HepG2 (cell line): Measurements from ENCODE around the gene GFY. TPM values are rescaled to one million over a fixed set of nuclear protein-coding genes. Genes with fewer than 3 reads are reported as not detected.

Source experiments
- AKAP8 ChIP-seq: sonication (generic); formaldehyde crosslinking; IDR thresholded peaks from 2 replicates; pipeline ENCODE4 v1.5.1; 2020; ENCODE audit warnings: mild to moderate bottlenecking, missing genetic modification reagents
- DNMT3B ChIP-seq: conservative IDR thresholded peaks from 2 replicates; pipeline ENCODE4 v1.6.1; 2016; ENCODE audit warnings: missing biosample characterization, control low read depth
- HNRNPH1 ChIP-seq: fragments of 200-400 bp; formaldehyde crosslinking; optimal IDR thresholded peaks from 2 replicates; pipeline ENCODE3; 2017; ENCODE audit warnings: mild to moderate bottlenecking, low read depth, low read length
- MEF2D ChIP-seq: sonication (generic); formaldehyde crosslinking; IDR thresholded peaks from 2 replicates; pipeline ENCODE4 v1.5.1; 2020; ENCODE audit warnings: mild to moderate bottlenecking, missing genetic modification reagents
- NFYB ChIP-seq: sonication (generic); formaldehyde crosslinking; IDR thresholded peaks from 2 replicates; pipeline ENCODE4 v1.4.0; 2020; ENCODE audit warnings: missing genetic modification reagents
- NRL ChIP-seq: sonication (generic); formaldehyde crosslinking; IDR thresholded peaks from 2 replicates; pipeline ENCODE4 v1.5.0; 2020; ENCODE audit warnings: missing genetic modification reagents, mild to moderate bottlenecking, moderate library complexity, borderline replicate concordance
- PRDM4 ChIP-seq: sonication (generic); formaldehyde crosslinking; IDR thresholded peaks from 2 replicates; pipeline ENCODE4 v1.9.0; 2021; ENCODE audit warnings: missing genetic modification reagents, borderline replicate concordance
- SIN3B ChIP-seq: fragments of 150-350 bp; IDR thresholded peaks from 2 replicates; pipeline ENCODE4 v1.6.1; 2014; ENCODE audit warnings: low read length
- SNAI1 ChIP-seq: sonication (generic); formaldehyde crosslinking; IDR thresholded peaks from 2 replicates; pipeline ENCODE4 v1.5.0; 2020; ENCODE audit warnings: mild to moderate bottlenecking, missing genetic modification reagents, borderline replicate concordance
- ZMAT3 ChIP-seq: sonication (generic); formaldehyde crosslinking; conservative IDR thresholded peaks from 2 replicates; pipeline ENCODE4 v1.7.0; 2021; ENCODE audit warnings: missing genetic modification reagents
- ZNF609 ChIP-seq: sonication (generic); formaldehyde crosslinking; IDR thresholded peaks from 2 replicates; pipeline ENCODE4 v1.4.0; 2020; ENCODE audit warnings: mild to moderate bottlenecking, missing genetic modification reagents, borderline replicate concordance
- ZNF616 ChIP-seq: sonication (generic); formaldehyde crosslinking; IDR thresholded peaks from 2 replicates; pipeline ENCODE4 v1.5.0; 2020; ENCODE audit warnings: low read depth, mild to moderate bottlenecking, missing genetic modification reagents
- ZNF674 ChIP-seq: sonication (generic); formaldehyde crosslinking; IDR thresholded peaks from 2 replicates; pipeline ENCODE4 v1.5.0; 2020; ENCODE audit warnings: low read depth, mild to moderate bottlenecking, missing genetic modification reagents
- polyA plus RNA-seq, 8 experiments: library from polyadenylated mRNA; depleted of rRNA in 3 of 8; stranded (reverse) in 7 of 8; unstranded in 1 of 8; fragments of >200 nt; fragmentation: Illumina TruSeq in 4 of 8; extraction: Trizol in 4 of 8; gene quantifications; 2 replicates each; pipeline versions ENCODE4 v1.2.1 to v1.2.3, GENCODE V29; 2011 to 2016; ENCODE audit warnings: low read depth in 4 of 8, missing spikeins in 1 of 8, mixed read lengths in 1 of 8; ENCODE audit not compliant: insufficient read depth in 1 of 8
- total RNA-seq, 5 experiments: library from RNA; depleted of rRNA; stranded (reverse); fragments of >200 nt; fragmentation: Illumina TruSeq; extraction: Trizol; gene quantifications; 2 replicates each; pipeline ENCODE4 v1.2.3, GENCODE V29; 2016; ENCODE audit warnings: low read depth in 1 of 5
- TF ChIP-seq, protein P1 (sequence below): sonication (generic); formaldehyde crosslinking; IDR thresholded peaks from 2 replicates; pipeline ENCODE4 v1.8.1; 2022; ENCODE audit warnings: low read depth, mild to moderate bottlenecking, missing genetic modification reagents
- TF ChIP-seq, protein P2 (sequence below): sonication (generic); formaldehyde crosslinking; IDR thresholded peaks from 2 replicates; pipeline ENCODE4 v1.4.0; 2020; ENCODE audit warnings: missing genetic modification reagents, borderline replicate concordance

Gene GFY
- total and polyA plus RNA-seq, 2 of the 13 experiments (the other 11 are each of a cell fraction or from before 2014, with no cell fraction given): not detected

DNA sequence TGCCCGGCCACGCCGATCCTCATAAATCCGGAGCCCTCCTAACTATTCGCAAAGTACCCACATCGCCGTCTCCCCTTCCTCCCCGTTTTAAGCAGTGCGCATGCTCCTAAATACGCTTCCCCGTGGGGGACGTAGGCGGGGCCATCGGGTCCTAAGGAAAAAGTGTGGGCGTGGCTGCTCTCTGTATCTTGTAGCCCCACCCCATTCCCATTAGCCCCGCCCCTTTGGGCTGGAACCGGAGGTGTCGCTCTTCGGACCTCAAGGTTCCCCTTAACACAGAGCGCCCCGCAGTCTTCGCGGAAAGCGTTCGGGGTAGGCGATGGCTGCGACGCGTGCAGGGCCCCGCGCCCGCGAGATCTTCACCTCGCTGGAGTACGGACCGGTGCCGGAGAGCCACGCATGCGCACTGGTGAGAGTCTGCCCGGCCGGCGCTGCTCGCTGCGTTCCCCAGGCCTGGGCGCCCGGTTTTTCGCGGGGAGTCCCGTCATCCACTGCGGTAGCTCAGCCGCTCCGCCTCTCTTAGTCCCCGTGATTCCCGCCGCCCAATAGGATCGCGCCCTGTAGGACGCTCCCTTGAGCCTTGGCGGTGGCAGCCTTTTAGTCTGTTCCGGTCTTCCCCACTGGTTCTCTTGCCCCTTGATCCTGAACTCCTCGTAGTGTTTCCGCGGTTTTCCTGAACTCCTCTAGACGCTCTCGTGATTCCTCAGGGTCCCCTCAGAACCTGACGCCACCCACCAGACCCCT is 28.0 kb downstream of the GFY start, which contains the start of gene ALDH16A1 (continued):
- TF ChIP-seq AKAP8 (CRISPR knock-in tag) (peak; percentile 79; the same call in 1 of the 2 replicates), MEF2D (CRISPR knock-in tag) (peak; percentile 78), ZNF609 (CRISPR knock-in tag) (no peak), ZNF674 (no peak), ZNF616 (CRISPR knock-in tag) (0 out of 2 replicates have a peak, but pooled peaks have one; percentile 30), SNAI1 (peak; percentile 67; the same call in 1 of the 2 replicates), DNMT3B (0 out of 2 replicates have a peak, but pooled peaks have one; percentile 44), ZMAT3 (CRISPR knock-in tag) (peak; percentile 78; the same call in 1 of the 2 replicates), HNRNPH1 (peak; percentile 81), NRL (CRISPR knock-in tag) (peak; percentile 61), PRDM4 (CRISPR knock-in tag) (no peak; the same call in 1 of the 2 replicates), NFYB (CRISPR knock-in tag) (peak; percentile 88), SIN3B (no peak)
- TF ChIP-seq, protein P1, sequence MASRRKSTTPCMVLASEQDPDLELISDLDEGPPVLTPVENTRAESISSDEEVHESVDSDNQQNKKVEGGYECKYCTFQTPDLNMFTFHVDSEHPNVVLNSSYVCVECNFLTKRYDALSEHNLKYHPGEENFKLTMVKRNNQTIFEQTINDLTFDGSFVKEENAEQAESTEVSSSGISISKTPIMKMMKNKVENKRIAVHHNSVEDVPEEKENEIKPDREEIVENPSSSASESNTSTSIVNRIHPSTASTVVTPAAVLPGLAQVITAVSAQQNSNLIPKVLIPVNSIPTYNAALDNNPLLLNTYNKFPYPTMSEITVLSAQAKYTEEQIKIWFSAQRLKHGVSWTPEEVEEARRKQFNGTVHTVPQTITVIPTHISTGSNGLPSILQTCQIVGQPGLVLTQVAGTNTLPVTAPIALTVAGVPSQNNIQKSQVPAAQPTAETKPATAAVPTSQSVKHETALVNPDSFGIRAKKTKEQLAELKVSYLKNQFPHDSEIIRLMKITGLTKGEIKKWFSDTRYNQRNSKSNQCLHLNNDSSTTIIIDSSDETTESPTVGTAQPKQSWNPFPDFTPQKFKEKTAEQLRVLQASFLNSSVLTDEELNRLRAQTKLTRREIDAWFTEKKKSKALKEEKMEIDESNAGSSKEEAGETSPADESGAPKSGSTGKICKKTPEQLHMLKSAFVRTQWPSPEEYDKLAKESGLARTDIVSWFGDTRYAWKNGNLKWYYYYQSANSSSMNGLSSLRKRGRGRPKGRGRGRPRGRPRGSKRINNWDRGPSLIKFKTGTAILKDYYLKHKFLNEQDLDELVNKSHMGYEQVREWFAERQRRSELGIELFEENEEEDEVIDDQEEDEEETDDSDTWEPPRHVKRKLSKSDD (CRISPR knock-in tag): no peak; the same call in 1 of the 2 replicates
- TF ChIP-seq, protein P2, sequence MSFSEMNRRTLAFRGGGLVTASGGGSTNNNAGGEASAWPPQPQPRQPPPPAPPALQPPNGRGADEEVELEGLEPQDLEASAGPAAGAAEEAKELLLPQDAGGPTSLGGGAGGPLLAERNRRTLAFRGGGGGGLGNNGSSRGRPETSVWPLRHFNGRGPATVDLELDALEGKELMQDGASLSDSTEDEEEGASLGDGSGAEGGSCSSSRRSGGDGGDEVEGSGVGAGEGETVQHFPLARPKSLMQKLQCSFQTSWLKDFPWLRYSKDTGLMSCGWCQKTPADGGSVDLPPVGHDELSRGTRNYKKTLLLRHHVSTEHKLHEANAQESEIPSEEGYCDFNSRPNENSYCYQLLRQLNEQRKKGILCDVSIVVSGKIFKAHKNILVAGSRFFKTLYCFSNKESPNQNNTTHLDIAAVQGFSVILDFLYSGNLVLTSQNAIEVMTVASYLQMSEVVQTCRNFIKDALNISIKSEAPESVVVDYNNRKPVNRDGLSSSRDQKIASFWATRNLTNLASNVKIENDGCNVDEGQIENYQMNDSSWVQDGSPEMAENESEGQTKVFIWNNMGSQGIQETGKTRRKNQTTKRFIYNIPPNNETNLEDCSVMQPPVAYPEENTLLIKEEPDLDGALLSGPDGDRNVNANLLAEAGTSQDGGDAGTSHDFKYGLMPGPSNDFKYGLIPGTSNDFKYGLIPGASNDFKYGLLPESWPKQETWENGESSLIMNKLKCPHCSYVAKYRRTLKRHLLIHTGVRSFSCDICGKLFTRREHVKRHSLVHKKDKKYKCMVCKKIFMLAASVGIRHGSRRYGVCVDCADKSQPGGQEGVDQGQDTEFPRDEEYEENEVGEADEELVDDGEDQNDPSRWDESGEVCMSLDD (CRISPR knock-in tag): peak; percentile 25; the same call in 1 of the 2 replicates
